NCI-H2171 treated with DMSO at 0.1 percent for 48 hours (cell line): ENCODE measurements around the gene ZNF483.
A peak's percentile ranks its signal among the peaks of the same experiment; 100 is the strongest.
"Not testable (repeated sequence)": the region's sequence is repeated elsewhere in the genome, so short reads cannot be mapped to it uniquely, and the experiment has no call there.

ENCODE experiments used
- DNase-seq: peaks from one replicate; lab custom pipeline; 2025; lab: John Stamatoyannopoulos, UW

The ZNF483 gene

DNA sequence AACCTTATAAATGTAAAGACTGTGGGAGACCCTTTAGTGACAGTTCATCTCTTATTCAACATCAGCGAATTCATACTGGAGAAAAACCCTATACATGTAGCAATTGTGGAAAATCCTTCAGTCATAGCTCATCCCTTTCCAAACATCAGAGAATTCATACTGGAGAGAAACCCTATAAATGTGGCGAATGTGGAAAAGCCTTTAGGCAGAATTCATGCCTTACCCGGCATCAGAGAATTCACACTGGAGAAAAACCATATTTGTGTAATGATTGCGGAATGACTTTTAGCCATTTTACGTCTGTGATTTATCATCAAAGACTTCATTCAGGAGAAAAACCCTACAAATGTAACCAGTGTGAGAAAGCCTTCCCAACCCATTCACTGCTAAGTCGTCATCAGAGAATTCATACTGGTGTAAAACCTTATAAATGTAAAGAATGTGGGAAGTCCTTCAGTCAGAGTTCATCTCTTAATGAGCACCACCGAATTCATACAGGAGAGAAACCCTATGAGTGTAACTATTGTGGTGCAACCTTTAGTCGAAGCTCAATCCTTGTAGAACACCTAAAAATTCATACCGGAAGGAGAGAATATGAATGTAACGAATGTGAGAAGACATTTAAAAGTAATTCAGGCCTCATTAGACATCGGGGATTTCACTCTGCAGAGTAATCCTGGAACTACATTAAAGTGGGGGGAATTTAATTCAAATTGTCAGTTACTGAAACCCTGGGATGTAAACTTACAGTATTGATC lies 17.7 kb downstream of the ZNF483 start:
- DNase-seq = no peak

- DNase-seq = no peak
These were observed 23.6 kb downstream of the ZNF483 start for GRCh38 chr9:111548623-111549022.

DNA sequence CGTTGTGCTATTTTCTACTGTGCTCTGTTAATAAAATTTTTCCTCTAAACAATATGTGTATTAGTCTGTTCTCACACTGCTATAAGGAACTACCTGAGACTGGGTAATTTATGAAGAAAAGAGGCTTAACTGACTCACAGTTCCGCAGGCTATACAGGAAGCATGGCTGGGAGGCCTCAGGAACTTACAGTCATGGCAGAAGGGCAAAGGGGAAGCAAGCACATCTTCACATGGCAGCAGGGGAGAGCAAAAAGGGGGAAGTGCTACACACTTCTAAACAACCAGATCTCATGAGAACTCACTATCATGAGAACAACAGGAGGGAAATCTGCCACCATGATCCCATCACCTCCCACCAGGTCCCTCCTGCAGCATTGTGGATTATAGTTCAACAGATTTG lies 30.4 kb downstream of the ZNF483 start:
- not testable (repeated sequence) for DNase-seq

GRCh38 chr9:111559000-111559610 lies 34.1 kb downstream of the ZNF483 start:
- no peak for DNase-seq

DNA sequence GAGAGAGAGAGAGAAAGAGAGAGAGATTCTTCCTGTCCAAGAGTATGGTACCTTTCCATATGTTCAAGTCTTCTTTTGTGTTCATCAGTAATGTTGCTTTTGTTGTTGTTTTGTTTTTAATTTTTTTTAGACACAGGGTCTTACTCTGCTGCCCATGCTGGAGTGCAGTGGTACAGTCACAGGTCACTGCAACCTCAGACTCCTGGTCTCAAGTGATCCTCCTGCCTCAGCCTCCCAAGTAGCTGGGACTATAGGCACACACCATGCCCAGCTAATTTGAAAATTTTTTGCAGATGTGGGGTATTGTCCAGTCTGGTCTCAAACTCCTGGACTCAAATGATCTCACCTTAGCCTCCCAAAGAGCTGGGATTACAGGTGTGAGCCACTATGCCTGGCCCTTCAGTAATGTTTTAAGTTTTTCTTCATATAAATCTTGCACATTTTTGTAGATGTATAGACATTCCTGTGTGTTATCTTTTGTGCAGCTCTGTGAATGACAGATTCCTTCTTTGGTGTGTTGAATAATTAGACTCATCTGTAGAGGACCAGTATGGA lies 36.3 kb downstream of the ZNF483 start:
- DNase-seq = no peak

GRCh38 chr9:111566234-111566633 lies 41.3 kb downstream of the ZNF483 start:
- peak; percentile 44 for DNase-seq

DNA sequence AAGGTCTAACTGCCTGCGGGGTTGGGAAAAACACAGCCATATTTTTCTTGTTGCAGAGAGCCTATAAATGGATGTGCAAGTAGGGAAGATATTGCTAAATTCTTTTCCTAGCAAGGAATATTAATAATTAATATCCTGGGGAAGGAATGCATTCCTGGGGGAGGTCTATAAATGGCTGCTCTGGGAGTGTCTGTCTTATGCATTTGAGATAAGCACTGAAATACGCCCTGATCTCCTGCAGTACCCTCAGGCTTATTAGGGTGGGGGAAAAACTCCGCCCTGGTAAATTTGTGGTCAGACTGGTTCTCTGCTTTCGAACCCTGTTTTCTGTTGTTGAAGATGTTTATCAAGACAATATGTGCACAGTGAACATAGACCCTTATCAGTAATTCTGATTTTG lies 43.1 kb downstream of the ZNF483 start:
- not testable (repeated sequence) for DNase-seq

DNA sequence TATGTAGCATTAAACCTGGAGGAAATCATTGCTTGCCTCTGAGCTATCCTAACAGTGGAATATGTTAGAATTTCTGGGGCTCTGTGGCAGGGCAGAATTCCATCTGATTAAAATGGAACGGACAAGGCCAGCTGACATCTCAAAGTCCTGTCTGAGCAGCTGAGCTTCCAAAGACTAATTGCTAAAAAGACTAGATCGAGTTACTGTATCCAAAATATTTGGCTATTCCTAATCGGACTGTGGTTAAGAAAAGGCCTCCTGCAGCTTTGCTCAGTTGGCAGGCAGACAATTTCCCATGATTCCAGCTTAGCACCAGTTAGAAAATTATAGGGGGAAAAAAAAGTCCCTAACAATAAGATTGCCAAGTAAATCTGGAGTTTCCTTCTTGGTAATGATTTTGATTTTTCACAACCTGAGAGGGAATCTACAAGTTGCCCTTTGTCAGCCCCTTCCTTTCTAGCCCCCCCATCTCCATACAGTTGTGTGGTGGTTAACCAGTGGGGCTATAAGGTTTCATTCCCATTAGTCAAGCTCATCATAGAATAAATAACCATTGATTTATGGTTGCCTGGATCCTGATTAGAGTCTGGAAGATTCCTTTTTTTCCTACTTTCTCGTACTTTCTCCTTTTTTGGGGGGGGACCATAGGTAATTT lies 48.1 kb downstream of the ZNF483 start:
- DNase-seq = peak; percentile 76

DNA sequence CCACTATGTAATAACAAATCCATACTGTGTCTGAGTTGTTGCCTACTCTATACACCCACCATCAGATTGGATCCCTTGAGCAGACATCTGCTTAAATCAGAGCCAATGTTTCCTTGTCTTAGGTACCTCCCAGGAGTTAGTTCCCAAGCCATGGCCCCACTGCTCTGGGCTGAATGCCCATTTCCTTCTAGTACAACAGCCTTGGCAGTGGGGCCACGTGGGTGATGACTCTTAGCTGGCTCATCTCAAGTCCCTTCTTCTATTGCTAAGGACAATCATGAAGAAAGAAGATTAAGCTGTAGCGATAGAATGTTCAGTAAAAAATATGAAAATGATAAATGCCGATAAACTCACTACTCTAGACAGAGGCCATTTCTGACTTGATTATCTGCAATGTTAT lies 57.9 kb downstream of the ZNF483 start:
- DNase-seq = no peak

DNA sequence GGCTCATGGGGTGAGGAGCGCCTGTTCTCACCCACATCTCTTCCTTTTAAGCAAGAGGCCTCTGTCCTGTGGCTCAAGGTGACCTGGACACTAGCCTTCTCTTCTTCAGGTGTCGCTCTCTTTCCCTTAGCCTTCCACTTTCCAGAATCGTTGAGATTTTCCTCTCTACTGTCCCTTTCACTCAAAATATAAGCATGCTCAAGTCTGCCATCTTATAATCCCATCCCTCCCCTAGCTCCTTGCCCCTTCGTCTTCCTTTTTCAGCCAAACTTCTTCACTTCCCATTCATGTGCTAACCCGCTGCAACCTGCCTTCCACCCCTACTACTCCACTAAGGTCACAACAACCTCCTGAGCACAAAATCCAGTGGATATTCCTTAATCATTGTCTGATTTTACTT lies 61.4 kb downstream of the ZNF483 start:
- no peak for DNase-seq

- no peak for DNase-seq
These were observed 63.9 kb downstream of the ZNF483 start for GRCh38 chr9:111588846-111589245.

GRCh38 chr9:111597852-111598732 lies 73.1 kb downstream of the ZNF483 start:
- DNase-seq = peak; percentile 78

DNA sequence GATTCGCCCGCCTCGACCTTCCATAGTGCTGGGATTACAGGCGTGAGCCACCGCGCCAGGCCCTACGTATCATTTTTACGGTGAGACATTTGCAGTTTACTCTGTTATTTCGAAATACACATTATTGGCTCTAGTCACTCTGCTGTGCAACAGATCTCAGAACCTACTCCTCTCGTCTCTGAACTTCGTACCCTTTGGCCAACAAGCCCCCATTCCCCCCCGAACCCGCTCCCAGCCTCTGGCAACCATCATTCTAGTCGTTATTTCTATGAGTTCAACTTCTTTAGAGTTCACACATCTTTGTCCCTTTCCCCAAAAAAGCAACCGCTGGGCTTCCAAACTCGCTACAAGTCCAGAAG lies 73.7 kb downstream of the ZNF483 start:
- no peak for DNase-seq

DNA sequence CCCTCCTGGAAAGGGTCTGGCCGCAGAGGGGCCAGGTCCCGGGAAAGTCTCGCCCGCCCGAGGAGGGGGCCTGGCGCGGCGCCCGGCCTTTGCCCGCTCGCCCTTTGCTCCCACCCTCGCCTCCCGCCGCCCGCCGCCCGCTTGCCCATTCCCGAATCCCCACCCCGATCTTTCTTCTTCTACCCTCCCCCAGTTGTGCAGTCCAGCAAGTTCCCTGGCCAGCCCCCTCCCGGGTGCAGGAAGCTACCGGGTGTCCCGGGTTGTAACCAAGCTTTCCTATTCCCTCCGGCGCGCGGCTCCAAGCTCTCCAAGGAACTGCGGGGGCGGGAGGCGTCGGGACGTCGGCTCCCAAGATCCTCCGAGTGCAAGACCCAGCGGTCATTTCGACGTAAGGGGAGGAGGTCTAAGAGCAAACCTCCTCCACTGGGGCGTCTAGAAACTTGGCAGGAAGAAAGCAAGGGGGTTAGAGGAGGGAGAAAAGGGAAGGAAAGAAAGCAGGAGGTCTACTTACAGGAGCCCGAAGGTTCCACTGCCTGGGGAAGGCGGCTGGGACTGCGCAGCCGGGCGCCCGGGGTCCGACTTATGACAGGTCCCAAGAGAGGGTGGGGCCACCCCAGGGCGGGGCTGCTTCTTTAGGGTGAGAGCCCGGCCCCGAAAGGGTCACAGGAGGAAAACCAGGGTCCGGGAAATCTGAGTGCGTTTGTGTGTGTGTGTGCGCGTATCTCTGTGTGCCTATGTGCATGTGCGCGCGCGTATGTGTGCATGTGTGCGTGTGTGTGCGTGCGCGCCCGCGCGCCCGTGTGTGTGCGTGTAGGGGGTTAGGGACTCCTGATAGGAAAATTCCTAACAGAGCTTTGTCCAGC lies 74.3 kb downstream of the ZNF483 start, which contains the start of gene PTGR1:
PTGR1 (minus strand) TSS at position 556 of the 863 bp plus-strand sequence. CDS start 2,225 bp downstream, outside the sequence.
- DNase-seq = peak; percentile 7

GRCh38 chr9:111599955-111600343 lies 75.0 kb downstream of the ZNF483 start:
- DNase-seq = no peak

DNA sequence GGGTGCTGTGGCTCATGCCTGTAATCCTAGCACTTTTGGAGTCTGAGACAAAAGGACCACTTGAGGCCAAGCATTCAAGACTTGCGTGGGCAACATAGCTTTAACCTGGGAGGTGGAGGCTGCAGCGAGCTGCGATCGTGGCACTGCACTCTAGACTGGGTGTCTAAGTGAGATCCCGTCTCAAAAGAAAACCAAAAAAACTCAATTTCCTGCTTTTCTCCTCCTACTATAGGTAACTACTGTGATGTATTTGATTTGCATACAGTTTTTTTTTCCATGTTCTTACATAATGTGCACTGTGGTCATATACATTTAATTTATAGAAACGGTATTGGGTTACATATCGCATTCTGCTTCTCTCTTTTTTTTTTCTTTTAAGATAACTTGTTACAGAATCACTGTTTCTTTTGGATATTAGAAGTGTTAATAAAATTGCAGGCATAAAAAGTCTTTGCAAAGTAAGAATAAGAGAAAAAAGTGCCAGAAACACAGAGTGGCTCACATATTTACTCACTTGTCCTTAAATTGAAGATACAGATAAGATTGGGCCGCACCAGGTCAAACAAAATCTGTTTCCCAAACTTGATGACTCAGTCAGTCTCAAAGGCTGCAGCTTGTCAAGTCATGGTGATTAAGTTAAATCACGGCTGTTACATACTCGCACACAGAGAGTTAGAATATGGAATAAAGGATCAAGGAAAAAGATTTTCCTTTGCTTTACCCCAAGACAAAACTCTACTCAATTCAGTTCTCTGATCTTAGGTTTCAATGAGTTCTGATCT lies 76.4 kb downstream of the ZNF483 start:
- no peak for DNase-seq

DNA sequence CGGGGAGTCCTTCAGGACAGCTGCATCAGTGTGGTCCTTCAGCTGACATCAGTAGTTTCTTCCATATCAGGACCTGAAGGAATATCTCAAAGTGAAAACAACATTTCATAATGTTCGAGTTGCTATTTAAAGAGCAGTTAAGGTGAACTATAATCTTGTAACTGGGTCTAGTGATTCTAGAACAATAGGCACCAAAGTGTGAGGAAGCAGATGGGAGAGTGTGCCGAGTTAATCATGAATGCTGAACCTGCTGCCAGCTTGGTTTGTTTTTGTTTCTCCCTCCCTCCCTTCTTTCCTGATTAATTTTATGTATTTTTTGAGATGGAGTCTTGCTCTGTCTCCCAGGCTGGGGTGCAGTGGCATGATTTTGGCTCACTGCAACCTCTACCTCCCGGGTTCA lies 78.1 kb downstream of the ZNF483 start:
- DNase-seq = no peak

- no peak for DNase-seq
These were observed 79.2 kb downstream of the ZNF483 start for GRCh38 chr9:111604054-111604615.

DNA sequence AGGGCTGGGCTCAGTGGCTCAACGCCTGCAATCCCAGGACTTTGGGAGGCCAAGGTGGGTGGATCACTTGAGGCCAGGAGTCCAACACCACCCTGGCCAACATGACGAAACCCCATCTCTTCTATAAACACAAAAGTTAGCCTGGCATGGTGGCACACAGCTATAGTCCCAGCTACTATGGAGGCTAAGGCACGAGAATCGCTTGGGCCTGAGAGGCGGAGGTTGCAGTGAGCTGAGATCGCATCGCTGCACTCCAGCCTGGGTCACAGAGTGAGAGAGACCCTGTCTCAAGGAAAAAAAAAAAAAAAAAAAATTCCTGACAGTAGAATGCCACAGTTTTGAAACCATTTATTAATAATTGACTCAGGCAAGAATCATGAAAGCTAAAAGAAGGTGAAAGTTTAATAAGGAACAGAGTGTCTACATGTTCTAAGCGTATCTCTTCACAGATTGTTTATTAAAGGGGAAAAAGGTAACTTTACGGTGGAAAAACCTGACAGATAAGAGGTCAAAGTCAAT lies 80.1 kb downstream of the ZNF483 start:
- no peak for DNase-seq

DNA sequence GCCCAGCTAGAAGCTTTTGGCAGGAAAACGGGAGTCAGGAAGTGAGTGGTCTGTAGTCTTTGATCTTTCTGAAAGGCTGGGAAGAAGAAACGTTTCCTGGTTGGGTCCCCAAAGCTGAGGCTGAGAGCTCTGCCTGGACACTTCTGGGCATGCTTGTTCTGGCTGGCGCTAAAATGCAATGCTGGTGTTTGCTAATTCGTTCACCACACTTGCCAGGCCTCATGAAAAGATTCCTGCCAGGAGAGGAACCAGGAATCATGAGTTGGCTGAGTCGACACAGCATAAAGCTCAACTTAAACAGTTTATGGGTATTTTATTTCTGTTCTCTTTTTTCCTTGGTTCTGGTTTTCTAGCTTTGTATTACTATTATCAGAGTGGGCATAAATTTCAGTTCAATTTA lies 85.2 kb downstream of the ZNF483 start:
- DNase-seq = no peak
